Endothelial cell of umbilical vein (primary cell): ENCODE data around the gene SOX10.

Experiments
- EZH2 ChIP-seq: IDR thresholded peaks from 2 replicates; pipeline ENCODE4 v1.6.1; 2012; ENCODE audit warnings: borderline replicate concordance, low read depth, mild to moderate bottlenecking, moderate library complexity, low read length, inconsistent platforms; ENCODE audit not compliant: severe bottlenecking
- GATA2 ChIP-seq: IDR thresholded peaks from 2 replicates; pipeline ENCODE4 v1.7.0; 2011; ENCODE audit warnings: low read depth, mild to moderate bottlenecking, moderate library complexity, mixed read lengths, low read length; ENCODE audit not compliant: insufficient read length, insufficient read depth
- JUN ChIP-seq: IDR thresholded peaks from 2 replicates; pipeline ENCODE4 v1.6.1; 2011; ENCODE audit warnings: borderline replicate concordance, low read depth; ENCODE audit not compliant: insufficient read length, insufficient read depth
- MYC ChIP-seq: IDR thresholded peaks from one replicate; pipeline ENCODE4 v1.6.1; 2011; ENCODE audit warnings: mild to moderate bottlenecking, low read depth, low read length
- POLR2A ChIP-seq: IDR thresholded peaks from 2 replicates; pipeline ENCODE4 v1.6.1; 2012; ENCODE audit warnings: low read depth, mild to moderate bottlenecking, control low read depth, low read length
- POLR2AphosphoS5 ChIP-seq: IDR thresholded peaks from 2 replicates; pipeline ENCODE4 v1.6.1; 2012; ENCODE audit warnings: low read depth, mild to moderate bottlenecking, control low read depth, low read length, moderate library complexity; ENCODE audit not compliant: insufficient read depth
- TF ChIP-seq, protein P1 (sequence below), 2 donors: IDR thresholded peaks; 1 replicate in 1 of 2; 2 replicates in 1 of 2; pipeline ENCODE4 v1.5.1; 2011; ENCODE audit warnings: low read length in 2 of 2, mild to moderate bottlenecking in 2 of 2, moderate library complexity in 2 of 2, control low read depth in 1 of 2, inconsistent platforms in 1 of 2, low read depth in 1 of 2; ENCODE audit not compliant: insufficient read depth in 1 of 2; ENCODE audit errors: extremely low read depth in 1 of 2
- TF ChIP-seq, protein P2 (sequence below): IDR thresholded peaks from 2 replicates; pipeline ENCODE4 v1.6.1; 2011; ENCODE audit not compliant: insufficient read depth, insufficient read length

GRCh38 chr22:37925330-37925729 is 59.0 kb downstream of the SOX10 start:
- no peak for TF ChIP-seq EZH2
- TF ChIP-seq, protein P1, sequence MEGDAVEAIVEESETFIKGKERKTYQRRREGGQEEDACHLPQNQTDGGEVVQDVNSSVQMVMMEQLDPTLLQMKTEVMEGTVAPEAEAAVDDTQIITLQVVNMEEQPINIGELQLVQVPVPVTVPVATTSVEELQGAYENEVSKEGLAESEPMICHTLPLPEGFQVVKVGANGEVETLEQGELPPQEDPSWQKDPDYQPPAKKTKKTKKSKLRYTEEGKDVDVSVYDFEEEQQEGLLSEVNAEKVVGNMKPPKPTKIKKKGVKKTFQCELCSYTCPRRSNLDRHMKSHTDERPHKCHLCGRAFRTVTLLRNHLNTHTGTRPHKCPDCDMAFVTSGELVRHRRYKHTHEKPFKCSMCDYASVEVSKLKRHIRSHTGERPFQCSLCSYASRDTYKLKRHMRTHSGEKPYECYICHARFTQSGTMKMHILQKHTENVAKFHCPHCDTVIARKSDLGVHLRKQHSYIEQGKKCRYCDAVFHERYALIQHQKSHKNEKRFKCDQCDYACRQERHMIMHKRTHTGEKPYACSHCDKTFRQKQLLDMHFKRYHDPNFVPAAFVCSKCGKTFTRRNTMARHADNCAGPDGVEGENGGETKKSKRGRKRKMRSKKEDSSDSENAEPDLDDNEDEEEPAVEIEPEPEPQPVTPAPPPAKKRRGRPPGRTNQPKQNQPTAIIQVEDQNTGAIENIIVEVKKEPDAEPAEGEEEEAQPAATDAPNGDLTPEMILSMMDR (IDR thresholded peaks at IDR 0.05; ENCODE audit: extremely low read depth in 1 of 2, insufficient read depth in 1 of 2, low read depth in 1 of 2, low read length in 2 of 2), result no peak
- TF ChIP-seq MYC, result no peak
- TF ChIP-seq POLR2A, result no peak
- TF ChIP-seq GATA2, result no peak
- TF ChIP-seq, protein P2, sequence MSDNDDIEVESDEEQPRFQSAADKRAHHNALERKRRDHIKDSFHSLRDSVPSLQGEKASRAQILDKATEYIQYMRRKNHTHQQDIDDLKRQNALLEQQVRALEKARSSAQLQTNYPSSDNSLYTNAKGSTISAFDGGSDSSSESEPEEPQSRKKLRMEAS, result no peak
- no peak for TF ChIP-seq JUN
- TF ChIP-seq POLR2AphosphoS5, result no peak
